Body of pancreas (tissue), 4 donors: ENCODE results near the gene GPR161. TPM values are rescaled to one million over a fixed set of nuclear protein-coding genes. Genes with fewer than 3 reads are reported as not detected.
"Not testable (repeated sequence)": the region's sequence is repeated elsewhere in the genome, so short reads cannot be mapped to it uniquely, and the experiment has no call there.

ENCODE experiments used
- ATAC-seq: fragments of 150-250 bp; one replicate; pipeline ENCODE4 v1.9.1; 2016
- DNase-seq, 4 donors: peaks; one replicate each; pipeline ENCODE4 v3.0.0-alpha.2; 2019
- H3K27ac ChIP-seq, 4 donors: fragments of 200-600 bp; sonication (generic); 1 replicate in 3 of 4; 2 replicates in 1 of 4; pipeline versions ENCODE4 v1.5.1 to v1.6.1; 2016 to 2019; ENCODE audit warnings: mild to moderate bottlenecking in 1 of 4, mixed read lengths in 1 of 4, moderate library complexity in 1 of 4
- H3K27me3 ChIP-seq, 2 donors: fragments of 200-600 bp; sonication (generic); one replicate each; pipeline ENCODE4 v1.6.0; 2016; ENCODE audit warnings: mild to moderate bottlenecking in 1 of 2
- H3K36me3 ChIP-seq, 2 donors: fragments of 200-600 bp; sonication (generic); replicated peaks in 1 of 2; 2 replicates each; pipeline ENCODE4 v1.5.1; 2016; ENCODE audit warnings: low read depth in 2 of 2; ENCODE audit not compliant: insufficient read depth in 1 of 2
- H3K4me1 ChIP-seq: fragments of 200-600 bp; sonication (generic); one replicate; pipeline ENCODE4 v1.6.0; 2016
- H3K4me3 ChIP-seq, 2 donors: fragments of 200-600 bp; sonication (generic); 1 replicate in 1 of 2; 2 replicates in 1 of 2; pipeline ENCODE4 v1.5.1; 2016 to 2019
- H3K9me3 ChIP-seq, 3 donors: fragments of 200-600 bp; sonication (generic); 1 replicate in 2 of 3; 2 replicates in 1 of 3; pipeline ENCODE4 v1.5.1; 2016
- POLR2A ChIP-seq, 3 donors: fragments of 450-650 bp; IDR thresholded peaks; one replicate each; pipeline ENCODE4 v1.6.1; 2016; ENCODE audit warnings: antibody characterized with exemption in 3 of 3, mild to moderate bottlenecking in 2 of 3
- whole genome bisulfite sequencing, 2 donors: methylation state at CpG; one replicate each; pipeline ENCODE4 v1.1.5; 2017; 5-methylcytosine and 5-hydroxymethylcytosine counted together
- intact Hi-C: fragments of 100-400 bp; cut with DNase I; formaldehyde crosslinking; loops from one replicate; pipeline ENCODE4 v1.15.1; 2023
- total RNA-seq, 2 donors: library from RNA; depleted of rRNA; stranded (reverse); fragments of >200 nt; gene quantifications; one replicate each; pipeline ENCODE4 v1.1.0, GENCODE V29; 2016
- TF ChIP-seq, protein P1 (sequence below), 7 experiments: fragments of 450-650 bp in 4 of 7; fragments of 200-600 bp in 3 of 7; sonication (generic) in 3 of 7; IDR thresholded peaks; one replicate each; pipeline ENCODE4 v1.5.1; 2016 to 2019; ENCODE audit warnings: antibody characterized with exemption in 7 of 7

GPR161 gene
- total RNA-seq, 2 donors from 2014 or later, result 2.6 to 6.5 TPM

DNA sequence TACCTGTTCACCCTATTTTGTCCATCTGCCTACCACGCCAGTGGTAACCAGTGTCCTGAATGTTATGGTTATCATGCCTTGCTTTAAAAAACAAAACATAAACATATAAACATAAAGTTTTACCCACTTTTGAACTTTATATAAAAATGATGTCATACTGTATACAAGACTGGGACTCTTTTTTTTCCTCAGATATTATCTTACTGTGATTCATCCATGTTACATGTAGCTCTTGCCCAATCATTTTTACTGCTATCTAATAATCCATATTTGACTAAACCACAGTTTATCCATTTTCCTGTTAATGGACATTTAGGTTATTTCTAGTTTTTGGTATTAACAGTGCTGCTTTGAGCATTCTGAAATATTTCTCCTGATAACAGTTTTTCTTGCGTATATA, 78.8 kb downstream of the GPR161 start:
- intact Hi-C loops, result no loop called here
- DNase-seq, result no peak
- Histone ChIP-seq H3K4me3 (no peak overlapping the region), H3K27me3 (no peaks in the 10 kb centered on the region), H3K27ac (no peak overlapping the region), H3K9me3 (no peaks in the 10 kb centered on the region), H3K4me1 (no peaks in the 10 kb centered on the region), H3K36me3 (no peaks in the 10 kb centered on the region)
- 93 to 96% methylated on average over 2 of the region's 2 CpGs for WGBS, 2 donors
- TF ChIP-seq, protein P1, sequence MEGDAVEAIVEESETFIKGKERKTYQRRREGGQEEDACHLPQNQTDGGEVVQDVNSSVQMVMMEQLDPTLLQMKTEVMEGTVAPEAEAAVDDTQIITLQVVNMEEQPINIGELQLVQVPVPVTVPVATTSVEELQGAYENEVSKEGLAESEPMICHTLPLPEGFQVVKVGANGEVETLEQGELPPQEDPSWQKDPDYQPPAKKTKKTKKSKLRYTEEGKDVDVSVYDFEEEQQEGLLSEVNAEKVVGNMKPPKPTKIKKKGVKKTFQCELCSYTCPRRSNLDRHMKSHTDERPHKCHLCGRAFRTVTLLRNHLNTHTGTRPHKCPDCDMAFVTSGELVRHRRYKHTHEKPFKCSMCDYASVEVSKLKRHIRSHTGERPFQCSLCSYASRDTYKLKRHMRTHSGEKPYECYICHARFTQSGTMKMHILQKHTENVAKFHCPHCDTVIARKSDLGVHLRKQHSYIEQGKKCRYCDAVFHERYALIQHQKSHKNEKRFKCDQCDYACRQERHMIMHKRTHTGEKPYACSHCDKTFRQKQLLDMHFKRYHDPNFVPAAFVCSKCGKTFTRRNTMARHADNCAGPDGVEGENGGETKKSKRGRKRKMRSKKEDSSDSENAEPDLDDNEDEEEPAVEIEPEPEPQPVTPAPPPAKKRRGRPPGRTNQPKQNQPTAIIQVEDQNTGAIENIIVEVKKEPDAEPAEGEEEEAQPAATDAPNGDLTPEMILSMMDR (IDR thresholded peaks at IDR 0.05), result no peak
- no peak for TF ChIP-seq POLR2A (IDR thresholded peaks at IDR 0.05)
- no peak for ATAC-seq

DNA sequence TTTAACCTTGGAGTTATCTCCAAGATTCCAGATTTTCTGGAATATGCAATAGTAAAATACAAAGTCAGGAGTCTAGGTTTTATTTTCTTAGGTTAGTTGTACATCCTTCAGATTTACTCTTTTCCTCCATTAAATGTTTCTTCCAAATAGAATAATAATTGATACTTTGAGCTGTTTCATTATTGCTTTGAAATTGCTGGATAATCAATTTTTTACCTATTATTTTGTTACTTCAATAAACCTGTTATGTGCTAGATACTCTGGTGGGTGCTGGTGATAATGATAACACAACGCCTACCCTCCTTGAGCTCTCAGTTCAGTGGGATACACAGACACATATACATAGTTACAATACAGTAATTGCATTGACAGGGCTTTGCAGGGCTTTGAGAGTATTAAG, 79.4 kb downstream of the GPR161 start:
- TF ChIP-seq POLR2A (IDR thresholded peaks at IDR 0.05), result no peak
- TF ChIP-seq, protein P1 (IDR thresholded peaks at IDR 0.05), result no peak
- H3K4me1 ChIP-seq, result no peaks in the 10 kb centered on the region
- H3K9me3 ChIP-seq, result no peaks in the 10 kb centered on the region
- H3K27ac ChIP-seq, result no peak overlapping the region
- no peak for ATAC-seq
- no peaks in the 10 kb centered on the region for H3K27me3 ChIP-seq
- intact Hi-C loops, result no loop called here
- H3K4me3 ChIP-seq, result no peak overlapping the region
- no peaks in the 10 kb centered on the region for H3K36me3 ChIP-seq
- DNase-seq, result no peak
- 97 to 100% methylated on average over 1 of the region's 1 CpG for WGBS, 2 donors

DNA sequence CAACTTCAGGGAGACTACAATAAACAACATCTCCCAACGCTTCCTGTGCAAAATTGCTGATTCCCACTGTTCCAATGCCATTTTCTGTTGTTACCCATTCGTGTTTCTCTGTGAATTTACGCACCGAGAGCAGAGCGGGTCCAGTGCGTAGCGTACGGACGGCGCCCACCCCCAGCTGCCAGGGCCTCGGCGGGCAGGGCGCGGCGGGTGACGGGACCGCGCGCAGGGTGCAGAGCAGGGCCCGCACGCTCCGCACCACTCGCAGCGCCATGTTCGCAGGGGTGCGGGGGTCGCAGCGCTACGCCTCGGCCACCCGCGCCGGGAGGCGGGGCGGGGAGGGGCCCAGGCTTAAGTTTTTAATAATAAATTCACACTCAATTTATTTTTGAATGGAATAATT, 80.6 kb downstream of the GPR161 start:
- intact Hi-C loops, result not testable (repeated sequence)
- 15 to 83% methylated on average over 8 to 35 of the region's 35 CpGs for WGBS, 2 donors
- ATAC-seq, result peak; percentile 50

DNA sequence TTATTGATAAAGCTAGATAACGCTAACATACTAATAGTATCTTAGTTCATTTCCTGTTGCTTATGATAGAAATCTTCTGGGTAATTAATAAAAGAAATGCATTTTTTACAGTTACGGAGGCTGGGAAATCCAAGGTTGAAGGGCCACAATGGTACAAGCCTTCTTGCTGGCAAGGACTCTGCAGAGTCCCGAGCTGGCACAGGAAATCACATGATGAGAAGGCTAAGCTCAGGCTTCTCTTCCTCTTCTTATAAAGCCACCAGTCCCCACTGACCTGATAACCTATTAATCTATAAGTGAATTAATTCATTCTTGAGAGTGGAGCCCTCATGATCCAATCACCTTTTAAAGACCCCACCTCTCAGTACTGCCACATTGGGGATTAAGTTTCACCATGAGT, 82.6 kb downstream of the GPR161 start:
- Histone ChIP-seq H3K27ac (no peak overlapping the region), H3K4me3 (no peak overlapping the region), H3K36me3 (no peaks in the 10 kb centered on the region), H3K4me1 (no peaks in the 10 kb centered on the region), H3K27me3 (no peaks in the 10 kb centered on the region), H3K9me3 (no peaks in the 10 kb centered on the region)
- 73 to 81% methylated on average over 3 of the region's 3 CpGs for WGBS, 2 donors
- intact Hi-C loops, result no loop called here
- ATAC-seq (no peak), DNase-seq (no peak)
- TF ChIP-seq POLR2A (IDR thresholded peaks at IDR 0.05), result no peak
- TF ChIP-seq, protein P1 (IDR thresholded peaks at IDR 0.05), result no peak

More for the DNA sequence above, 80.6 kb downstream of the GPR161 start:
- not testable (repeated sequence) for H3K4me1 ChIP-seq, H3K27ac ChIP-seq, H3K9me3 ChIP-seq, H3K36me3 ChIP-seq, DNase-seq, H3K4me3 ChIP-seq, H3K27me3 ChIP-seq

DNA sequence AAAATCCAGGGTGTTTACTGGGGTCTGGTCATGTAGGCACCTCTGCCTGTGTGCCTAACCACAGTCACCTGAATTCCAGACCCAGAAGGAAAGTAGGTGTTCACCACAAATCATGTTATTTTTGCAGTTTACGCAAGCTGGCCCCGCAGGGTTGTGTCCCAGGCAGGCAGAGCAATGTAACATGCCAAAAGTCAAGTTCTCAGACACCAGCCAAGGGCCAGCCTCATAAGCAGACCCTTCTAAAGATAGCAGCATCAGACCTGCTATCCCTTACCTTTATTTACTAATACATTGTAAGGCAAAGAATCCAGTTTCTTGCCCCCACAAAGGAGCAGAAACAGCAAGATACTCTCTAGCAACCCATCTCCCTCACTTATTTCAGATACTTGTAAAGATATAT, 83.0 kb downstream of the GPR161 start:
- no peak overlapping the region for H3K4me3 ChIP-seq
- intact Hi-C loops, result no loop called here
- H3K36me3 ChIP-seq, result no peaks in the 10 kb centered on the region
- H3K4me1 ChIP-seq, result no peaks in the 10 kb centered on the region
- ATAC-seq, result no peak
- no peak for DNase-seq
- 93 to 100% methylated on average over 2 of the region's 2 CpGs for WGBS, 2 donors
- no peaks in the 10 kb centered on the region for H3K27me3 ChIP-seq
- no peak overlapping the region for H3K27ac ChIP-seq
- H3K9me3 ChIP-seq, result no peaks in the 10 kb centered on the region
- TF ChIP-seq, protein P1 (IDR thresholded peaks at IDR 0.05), result no peak
- TF ChIP-seq POLR2A (IDR thresholded peaks at IDR 0.05), result no peak
